Activated CD8-positive, alpha-beta T cell treated with anti-CD3 and anti-CD28 coated beads, Interleukin-2, amount 10 ng/mL, durations not matched to agents 7 days and 5 days (primary cell): ENCODE measurements around the gene PLPPR5. TPM values are rescaled to one million over a fixed set of nuclear protein-coding genes. Genes with fewer than 3 reads are reported as not detected.

ENCODE experiments used
- ATAC-seq: fragments of 150-1000 bp; cut with Tn5 transposase; one replicate; pipeline ENCODE4 v1.10.0; 2021; ENCODE audit warnings: moderate library complexity
- CTCF ChIA-PET: fragments of 350-600 bp; sonication (Branson Sonifier 250); formaldehyde crosslinking; loops from one replicate; lab custom pipeline; 2021; ENCODE audit warnings: antibody characterized with exemption; lab: Charles Lee
- POLR2A ChIA-PET: fragments of 350-600 bp; sonication (Branson Sonifier 250); formaldehyde crosslinking; loops from one replicate; lab custom pipeline; 2021; ENCODE audit warnings: antibody characterized with exemption; lab: Charles Lee
- DNase-seq: peaks from one replicate; pipeline ENCODE4 v3.0.0-alpha.2; 2020
- H3K27ac Mint-ChIP-seq: one replicate; pipeline ENCODE4 v1.8.0; 2021; ENCODE audit warnings: mild to moderate bottlenecking, mixed read lengths
- H3K27me3 Mint-ChIP-seq: one replicate; pipeline ENCODE4 v1.8.0; 2021; ENCODE audit warnings: low read depth, mixed read lengths
- H3K36me3 Mint-ChIP-seq: one replicate; pipeline ENCODE4 v1.8.0; 2021; ENCODE audit warnings: low read depth, mixed read lengths
- H3K4me1 Mint-ChIP-seq: one replicate; pipeline ENCODE4 v1.8.0; 2021; ENCODE audit warnings: low read depth, mixed read lengths
- H3K4me3 Mint-ChIP-seq: one replicate; pipeline ENCODE4 v1.8.0; 2021; ENCODE audit warnings: mild to moderate bottlenecking, mixed read lengths
- H3K9me3 Mint-ChIP-seq: one replicate; pipeline ENCODE4 v1.8.0; 2022; ENCODE audit warnings: mixed read lengths; ENCODE audit not compliant: insufficient read depth
- total RNA-seq, 2 experiments: library from RNA; stranded (reverse); gene quantifications; one replicate each; pipeline ENCODE4 v1.2.3, GENCODE V29; 2021

PLPPR5 gene
- total RNA-seq, 2 experiments from 2014 or later: not detected

DNA sequence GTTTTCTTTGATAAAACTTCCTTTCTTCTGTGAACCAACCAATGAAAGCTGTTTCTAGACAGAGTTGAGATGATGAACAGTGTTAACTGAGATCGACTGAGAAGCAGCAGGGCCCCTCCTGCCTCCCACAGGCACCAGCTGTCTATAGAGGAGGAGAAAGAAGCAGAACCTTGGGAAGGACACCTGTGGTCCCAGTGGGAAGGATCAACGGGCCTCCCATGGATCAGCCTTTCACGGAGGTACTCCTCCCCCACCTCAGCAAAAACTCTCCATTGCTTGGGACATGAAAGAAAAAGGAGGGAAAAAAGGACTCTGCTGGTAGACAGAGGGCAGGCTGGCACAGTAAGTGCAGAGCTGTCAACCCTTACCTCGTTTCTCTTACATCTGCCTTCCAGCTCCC is 40.5 kb downstream of the PLPPR5 start:
- H3K27ac Mint-ChIP-seq: no peak overlapping the region
- ATAC-seq (no peak), DNase-seq (no peak)
- no peaks in the 10 kb centered on the region for H3K36me3 Mint-ChIP-seq
- peaks cover 3% of the 10 kb centered on the region for H3K27me3 Mint-ChIP-seq
- no peaks in the 10 kb centered on the region for H3K9me3 Mint-ChIP-seq
- ChIA-PET CTCF (no interaction called here), POLR2A (no interaction called here)
- no peaks in the 10 kb centered on the region for H3K4me1 Mint-ChIP-seq
- no peak overlapping the region for H3K4me3 Mint-ChIP-seq

GRCh38 chr1:98963064-98963758 is 41.5 kb downstream of the PLPPR5 start:
- CTCF ChIA-PET: no interaction called here
- Mint-ChIP-seq H3K36me3 (no peaks in the 10 kb centered on the region), H3K27me3 (peaks cover 3% of the 10 kb centered on the region), H3K27ac (no peak overlapping the region), H3K9me3 (no peaks in the 10 kb centered on the region), H3K4me1 (no peaks in the 10 kb centered on the region), H3K4me3 (no peak overlapping the region)
- ATAC-seq (no peak), DNase-seq (no peak)
- POLR2A ChIA-PET: no interaction called here

DNA sequence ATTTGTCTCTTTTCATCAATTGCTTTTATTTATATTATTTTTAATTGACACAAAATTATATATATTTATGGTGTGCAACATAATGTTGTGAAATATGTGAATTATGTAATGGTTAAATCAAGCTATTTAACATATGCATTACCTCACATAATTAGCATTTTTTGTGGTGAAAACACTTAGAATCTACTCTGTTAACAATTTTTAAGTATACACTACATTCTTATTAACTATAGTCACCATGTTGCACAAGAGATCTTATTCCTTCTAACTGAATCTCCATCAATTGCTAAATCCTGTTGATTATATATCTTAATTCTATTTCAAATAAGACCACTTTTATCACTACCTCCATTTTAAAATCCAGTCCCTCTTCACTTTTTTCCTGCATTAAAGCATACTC is 42.5 kb downstream of the PLPPR5 start:
- ATAC-seq: no peak
- Mint-ChIP-seq H3K9me3 (no peaks in the 10 kb centered on the region), H3K36me3 (no peaks in the 10 kb centered on the region), H3K27me3 (peaks cover 3% of the 10 kb centered on the region), H3K4me3 (no peak overlapping the region), H3K27ac (no peak overlapping the region), H3K4me1 (no peaks in the 10 kb centered on the region)
- CTCF ChIA-PET: no interaction called here
- POLR2A ChIA-PET: no interaction called here
- no peak for DNase-seq

GRCh38 chr1:98949621-98950020 is 55.0 kb downstream of the PLPPR5 start:
- ATAC-seq (no peak), DNase-seq (no peak)
- CTCF ChIA-PET: no interaction called here
- Mint-ChIP-seq H3K27ac (no peak overlapping the region), H3K27me3 (no peaks in the 10 kb centered on the region), H3K9me3 (no peaks in the 10 kb centered on the region), H3K4me3 (no peak overlapping the region), H3K36me3 (no peaks in the 10 kb centered on the region), H3K4me1 (no peaks in the 10 kb centered on the region)
- POLR2A ChIA-PET: no interaction called here

DNA sequence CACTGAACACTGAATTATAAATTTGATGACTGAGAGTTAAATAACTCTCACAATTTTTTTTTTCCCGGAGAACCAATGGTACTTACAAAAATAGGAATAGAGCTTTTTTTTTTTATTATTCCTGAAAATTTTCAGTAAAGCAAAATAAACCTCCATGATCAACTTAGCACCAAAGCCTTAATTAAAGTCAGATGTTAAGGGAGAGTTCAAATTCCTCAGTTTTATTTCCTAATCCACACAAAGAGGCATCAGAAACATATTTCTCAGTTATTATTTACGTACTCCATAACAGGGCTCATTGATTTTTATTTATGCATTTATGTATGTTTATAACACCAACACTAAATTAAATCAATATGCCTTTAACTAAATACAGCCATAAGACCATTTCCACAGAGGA is 55.5 kb downstream of the PLPPR5 start:
- DNase-seq (no peak), ATAC-seq (no peak)
- no peaks in the 10 kb centered on the region for H3K36me3 Mint-ChIP-seq
- no peak overlapping the region for H3K4me3 Mint-ChIP-seq
- H3K4me1 Mint-ChIP-seq: no peaks in the 10 kb centered on the region
- H3K27me3 Mint-ChIP-seq: no peaks in the 10 kb centered on the region
- ChIA-PET POLR2A (no interaction called here), CTCF (no interaction called here)
- H3K27ac Mint-ChIP-seq: no peak overlapping the region
- H3K9me3 Mint-ChIP-seq: no peaks in the 10 kb centered on the region

DNA sequence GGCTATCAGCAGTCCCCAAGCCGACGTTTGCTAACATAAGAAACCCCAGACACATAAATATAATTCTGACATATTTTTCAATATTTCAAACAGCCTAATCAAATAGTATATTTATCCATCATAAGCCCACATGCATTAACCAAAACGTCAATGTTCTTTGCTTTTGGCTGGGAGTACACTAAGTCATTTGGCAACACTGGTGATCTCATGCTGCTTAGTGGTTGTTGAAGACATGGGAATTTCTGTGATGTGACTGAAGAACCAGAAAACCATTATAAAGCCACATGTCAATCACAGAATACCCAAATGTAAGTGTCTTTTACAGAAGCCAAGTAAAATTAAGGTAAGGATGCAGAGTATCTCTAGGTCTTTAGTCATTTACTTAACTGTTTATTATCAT is 57.6 kb downstream of the PLPPR5 start:
- H3K4me1 Mint-ChIP-seq: no peaks in the 10 kb centered on the region
- DNase-seq: no peak
- no peak overlapping the region for H3K4me3 Mint-ChIP-seq
- ChIA-PET POLR2A (no interaction called here), CTCF (no interaction called here)
- H3K27ac Mint-ChIP-seq: no peak overlapping the region
- no peaks in the 10 kb centered on the region for H3K9me3 Mint-ChIP-seq
- no peaks in the 10 kb centered on the region for H3K36me3 Mint-ChIP-seq
- ATAC-seq: no peak
- no peaks in the 10 kb centered on the region for H3K27me3 Mint-ChIP-seq

DNA sequence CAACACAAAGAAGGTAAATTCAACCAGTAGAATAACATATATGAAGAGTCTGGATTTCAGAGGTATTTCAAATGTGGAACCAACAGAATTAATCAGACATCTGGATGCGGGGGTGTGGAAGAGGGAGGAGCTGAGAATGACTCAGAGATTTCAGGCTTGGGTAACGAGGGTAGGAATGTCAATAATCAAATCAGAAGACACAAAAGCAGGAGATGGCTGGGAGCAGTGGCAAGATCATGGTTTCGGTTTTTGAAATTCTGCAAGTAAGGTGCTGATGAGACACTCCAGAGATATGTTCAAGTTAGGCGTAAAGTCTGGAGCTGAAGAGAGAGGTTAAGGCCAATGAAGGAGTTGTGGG is 64.0 kb downstream of the PLPPR5 start:
- Mint-ChIP-seq H3K36me3 (no peaks in the 10 kb centered on the region), H3K9me3 (no peaks in the 10 kb centered on the region), H3K4me1 (no peaks in the 10 kb centered on the region), H3K4me3 (no peak overlapping the region), H3K27me3 (no peaks in the 10 kb centered on the region), H3K27ac (no peak overlapping the region)
- ATAC-seq (no peak), DNase-seq (no peak)
- POLR2A ChIA-PET: no interaction called here
- CTCF ChIA-PET: no interaction called here

DNA sequence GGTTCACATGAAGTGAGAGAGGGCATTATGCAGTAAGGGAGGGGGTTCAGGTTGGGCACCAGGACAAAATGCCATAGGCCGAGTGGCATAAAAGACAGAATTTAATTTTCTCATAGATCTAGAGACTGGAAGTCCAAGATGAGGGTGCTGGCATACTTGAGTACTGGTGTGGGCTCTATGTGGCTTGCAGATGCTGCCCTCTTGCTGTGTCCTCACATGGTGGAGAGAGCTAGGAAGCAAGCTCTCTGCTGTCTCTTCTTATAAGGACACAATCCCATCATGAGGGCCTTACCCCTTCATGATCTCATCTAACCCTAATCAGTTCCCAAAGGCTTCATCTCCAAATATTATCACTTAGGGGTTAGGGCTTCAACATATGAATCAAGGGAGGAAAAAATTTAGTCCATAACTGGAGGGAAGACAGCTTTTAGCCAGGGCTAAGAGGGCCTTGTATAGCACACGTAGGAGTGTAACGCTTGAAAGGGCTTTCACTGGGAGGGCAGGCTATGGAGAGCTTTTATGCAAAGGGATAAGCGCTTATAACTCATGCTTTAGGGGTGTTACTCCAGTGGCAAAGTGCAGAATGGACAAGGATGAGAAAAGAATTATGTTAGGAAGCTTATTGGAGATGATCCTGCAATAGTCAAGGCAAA is 64.5 kb downstream of the PLPPR5 start:
- Mint-ChIP-seq H3K4me1 (no peaks in the 10 kb centered on the region), H3K27me3 (no peaks in the 10 kb centered on the region), H3K27ac (no peak overlapping the region)

GRCh38 chr1:98939471-98939870 is 65.2 kb downstream of the PLPPR5 start:
- H3K27ac Mint-ChIP-seq: no peak overlapping the region
- CTCF ChIA-PET: no interaction called here

More for the DNA sequence above, 64.5 kb downstream of the PLPPR5 start:
- CTCF ChIA-PET: no interaction called here
- no peak for ATAC-seq
- POLR2A ChIA-PET: no interaction called here
- Mint-ChIP-seq H3K36me3 (no peaks in the 10 kb centered on the region), H3K4me3 (no peak overlapping the region), H3K9me3 (no peaks in the 10 kb centered on the region)
- DNase-seq: no peak

DNA sequence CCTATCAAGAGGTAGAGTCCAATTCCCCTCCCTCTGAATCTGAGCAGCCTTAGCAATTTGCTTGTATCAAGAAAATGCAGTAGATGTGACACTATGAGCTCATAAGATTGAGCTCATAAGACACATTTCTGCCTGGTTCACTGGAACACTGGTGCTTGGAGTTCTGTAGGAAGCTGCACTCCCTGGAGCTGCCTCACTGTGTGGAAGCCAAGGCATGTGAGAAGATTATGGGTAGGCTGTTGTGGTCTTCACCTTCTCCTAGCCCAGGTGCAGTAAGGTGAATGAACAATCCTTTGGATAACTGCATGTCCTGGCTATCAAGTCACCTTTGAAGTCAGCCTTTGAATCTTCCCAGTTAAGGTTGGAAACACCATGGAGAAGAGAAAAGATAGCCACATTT is 67.3 kb downstream of the PLPPR5 start:
- no peak overlapping the region for H3K4me3 Mint-ChIP-seq
- H3K27ac Mint-ChIP-seq: no peak overlapping the region
- H3K4me1 Mint-ChIP-seq: no peaks in the 10 kb centered on the region
- ChIA-PET POLR2A (no interaction called here), CTCF (no interaction called here)
- ATAC-seq: no peak
- DNase-seq: no peak
- H3K27me3 Mint-ChIP-seq: no peaks in the 10 kb centered on the region
- H3K9me3 Mint-ChIP-seq: no peaks in the 10 kb centered on the region
- H3K36me3 Mint-ChIP-seq: no peaks in the 10 kb centered on the region

More at GRCh38 chr1:98939471-98939870, 65.2 kb downstream of the PLPPR5 start:
- POLR2A ChIA-PET: no interaction called here
- DNase-seq (no peak), ATAC-seq (no peak)
- Mint-ChIP-seq H3K4me3 (no peak overlapping the region), H3K9me3 (no peaks in the 10 kb centered on the region), H3K27me3 (no peaks in the 10 kb centered on the region), H3K4me1 (no peaks in the 10 kb centered on the region), H3K36me3 (no peaks in the 10 kb centered on the region)

- Mint-ChIP-seq H3K4me1 (no peaks in the 10 kb centered on the region), H3K9me3 (no peaks in the 10 kb centered on the region), H3K36me3 (no peaks in the 10 kb centered on the region), H3K27ac (no peak overlapping the region), H3K27me3 (peaks cover 3% of the 10 kb centered on the region), H3K4me3 (no peak overlapping the region)
- no peak for ATAC-seq
- ChIA-PET CTCF (no interaction called here), POLR2A (no interaction called here)
- DNase-seq: no peak
Measured at GRCh38 chr1:98932184-98932583, 72.5 kb downstream of the PLPPR5 start.

DNA sequence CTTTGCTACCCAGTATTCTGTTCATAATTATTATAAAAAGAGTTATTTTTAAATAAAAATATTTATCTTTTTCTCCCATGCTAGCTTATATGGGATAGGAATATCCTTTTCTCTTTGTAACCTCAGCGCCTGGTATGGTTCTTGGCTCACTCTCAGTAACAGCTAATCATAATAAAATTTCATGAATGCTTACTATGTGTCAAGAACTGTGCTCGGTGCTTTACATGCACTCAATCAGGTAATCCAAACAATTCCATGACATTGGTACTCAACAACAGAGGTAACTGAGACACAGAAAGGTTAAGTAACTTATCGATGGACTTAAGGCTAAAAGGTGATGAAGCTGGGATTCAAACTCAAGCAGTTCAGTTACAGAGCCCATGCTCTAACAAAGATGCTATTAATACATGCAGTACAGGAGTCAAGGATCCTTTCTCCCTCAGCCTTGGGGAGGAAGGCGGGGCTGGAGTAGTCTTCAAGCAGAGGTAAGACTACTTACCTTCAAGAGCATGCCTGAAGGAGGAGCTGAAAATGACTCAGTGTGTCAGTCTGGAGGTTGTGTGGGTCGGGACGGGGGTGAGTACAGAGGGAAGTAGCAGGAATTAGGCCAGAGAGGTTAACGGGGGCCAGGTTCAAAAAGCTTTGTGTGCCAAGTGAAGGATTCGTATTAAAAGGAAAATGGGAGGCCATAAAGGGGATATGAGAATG is 73.4 kb downstream of the PLPPR5 start:
- POLR2A ChIA-PET: no interaction called here
- H3K9me3 Mint-ChIP-seq: no peaks in the 10 kb centered on the region
- no peaks in the 10 kb centered on the region for H3K36me3 Mint-ChIP-seq
- ATAC-seq: no peak
- no peak for DNase-seq
- H3K27ac Mint-ChIP-seq: no peak overlapping the region
- H3K4me1 Mint-ChIP-seq: no peaks in the 10 kb centered on the region
- CTCF ChIA-PET: no interaction called here
- H3K4me3 Mint-ChIP-seq: no peak overlapping the region
- H3K27me3 Mint-ChIP-seq: peaks cover 3% of the 10 kb centered on the region
